Measurements from ENCODE around the gene AP1M1.

DNA sequence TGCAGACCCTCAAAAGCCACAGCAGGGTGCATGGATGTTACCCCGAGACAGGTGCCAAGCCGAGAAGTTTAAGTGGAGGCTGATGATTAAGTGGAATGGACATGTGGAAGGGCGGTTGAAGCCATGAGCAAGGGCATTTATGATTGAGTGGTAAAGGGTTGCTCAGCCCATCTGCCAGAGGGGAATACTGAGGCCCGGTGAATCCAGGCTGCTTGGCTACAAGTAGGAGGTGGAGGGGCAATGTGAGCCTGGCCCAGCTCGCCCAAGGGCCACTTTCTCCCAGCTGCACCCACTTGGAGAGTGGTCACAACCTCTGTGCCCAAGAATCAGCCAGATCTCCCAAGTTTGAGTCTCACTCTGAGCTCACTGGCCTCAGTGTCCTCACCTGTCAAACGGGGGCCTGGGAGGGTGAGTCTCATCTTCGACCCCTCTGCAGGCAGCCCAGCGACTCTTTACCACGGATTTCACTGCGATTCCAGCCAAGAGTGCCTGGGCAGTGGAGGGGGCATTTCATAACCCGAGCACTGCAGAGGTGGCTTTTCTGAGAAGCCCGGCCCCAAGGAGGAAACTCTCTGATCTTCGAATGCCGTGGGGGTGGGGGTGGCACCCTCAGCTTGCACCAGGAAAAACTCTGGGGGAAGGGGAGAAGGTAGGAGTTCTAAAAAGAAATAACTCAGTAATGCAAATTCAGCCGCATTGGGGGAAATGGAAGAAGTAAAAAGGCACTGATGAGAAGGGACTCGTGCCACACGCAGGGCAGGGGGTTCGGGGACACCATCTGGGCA, 64.1 kb downstream of the AP1M1 start:
- TF ChIP-seq, protein P1, sequence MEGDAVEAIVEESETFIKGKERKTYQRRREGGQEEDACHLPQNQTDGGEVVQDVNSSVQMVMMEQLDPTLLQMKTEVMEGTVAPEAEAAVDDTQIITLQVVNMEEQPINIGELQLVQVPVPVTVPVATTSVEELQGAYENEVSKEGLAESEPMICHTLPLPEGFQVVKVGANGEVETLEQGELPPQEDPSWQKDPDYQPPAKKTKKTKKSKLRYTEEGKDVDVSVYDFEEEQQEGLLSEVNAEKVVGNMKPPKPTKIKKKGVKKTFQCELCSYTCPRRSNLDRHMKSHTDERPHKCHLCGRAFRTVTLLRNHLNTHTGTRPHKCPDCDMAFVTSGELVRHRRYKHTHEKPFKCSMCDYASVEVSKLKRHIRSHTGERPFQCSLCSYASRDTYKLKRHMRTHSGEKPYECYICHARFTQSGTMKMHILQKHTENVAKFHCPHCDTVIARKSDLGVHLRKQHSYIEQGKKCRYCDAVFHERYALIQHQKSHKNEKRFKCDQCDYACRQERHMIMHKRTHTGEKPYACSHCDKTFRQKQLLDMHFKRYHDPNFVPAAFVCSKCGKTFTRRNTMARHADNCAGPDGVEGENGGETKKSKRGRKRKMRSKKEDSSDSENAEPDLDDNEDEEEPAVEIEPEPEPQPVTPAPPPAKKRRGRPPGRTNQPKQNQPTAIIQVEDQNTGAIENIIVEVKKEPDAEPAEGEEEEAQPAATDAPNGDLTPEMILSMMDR (conservative IDR thresholded peaks at IDR 0.05), result no peak
- TF ChIP-seq EZH2 (IDR thresholded peaks at IDR 0.05; ENCODE audit: low read depth), result no peak

Data from PC-9 (cell line).